H9 (cell line): ENCODE measurements around the gene IQGAP3. TPM values are rescaled to one million over a fixed set of nuclear protein-coding genes. Genes with fewer than 3 reads are reported as not detected.

Source experiments
- DNase-seq: peaks from one replicate; pipeline ENCODE4 v3.0.0-alpha.2; 2017
- H2AFZ ChIP-seq: one replicate; pipeline ENCODE4 v1.6.1; 2013; ENCODE audit warnings: mild to moderate bottlenecking, low read length, control low read depth, moderate library complexity
- H2AK5ac ChIP-seq: 2 replicates; pipeline ENCODE4 v1.6.1; 2013; ENCODE audit warnings: low read length, control low read depth, mixed read lengths; ENCODE audit not compliant: insufficient read length
- H2BK120ac ChIP-seq: one replicate; pipeline ENCODE4 v1.6.1; 2013; ENCODE audit warnings: low read depth, mild to moderate bottlenecking, low read length, control low read depth, inconsistent platforms; ENCODE audit not compliant: poor library complexity, severe bottlenecking
- H2BK12ac ChIP-seq: 2 replicates; pipeline ENCODE4 v1.6.1; 2013; ENCODE audit warnings: low read length, control low read depth, mixed read lengths, low read depth; ENCODE audit not compliant: insufficient read length
- H2BK15ac ChIP-seq: 2 replicates; pipeline ENCODE4 v1.6.1; 2013; ENCODE audit warnings: low read depth, low read length, control low read depth
- H2BK20ac ChIP-seq: one replicate; pipeline ENCODE4 v1.6.1; 2013; ENCODE audit warnings: low read depth, mild to moderate bottlenecking, low read length, control low read depth, inconsistent platforms; ENCODE audit not compliant: poor library complexity, severe bottlenecking
- H2BK5ac ChIP-seq: 2 replicates; pipeline ENCODE4 v1.6.1; 2013; ENCODE audit warnings: low read length, control low read depth, mixed read lengths; ENCODE audit not compliant: insufficient read length
- H3K14ac ChIP-seq: 2 replicates; pipeline ENCODE4 v1.6.1; 2013; ENCODE audit warnings: low read length, control low read depth; ENCODE audit not compliant: insufficient read depth
- H3K18ac ChIP-seq: 2 replicates; pipeline ENCODE4 v1.6.1; 2013; ENCODE audit warnings: low read depth, mild to moderate bottlenecking, mixed read lengths, low read length, control low read depth; ENCODE audit not compliant: insufficient read length
- H3K23ac ChIP-seq: 2 replicates; pipeline ENCODE4 v1.6.1; 2013; ENCODE audit warnings: low read length, control low read depth, mixed read lengths, low read depth; ENCODE audit not compliant: insufficient read length
- H3K23me2 ChIP-seq: 2 replicates; pipeline ENCODE4 v1.6.1; 2013; ENCODE audit warnings: low read depth, mild to moderate bottlenecking, mixed read lengths, low read length, control low read depth; ENCODE audit not compliant: insufficient read length, poor library complexity, severe bottlenecking
- H3K27ac ChIP-seq: 2 replicates; pipeline ENCODE4 v1.5.1; 2013; ENCODE audit warnings: low read length, control low read depth, mixed read lengths, low read depth; ENCODE audit not compliant: insufficient read length
- H3K27me3 ChIP-seq: 2 replicates; pipeline ENCODE4 v1.6.1; 2013; ENCODE audit warnings: low read length, control low read depth, inconsistent platforms; ENCODE audit not compliant: insufficient read depth
- H3K4ac ChIP-seq: 2 replicates; pipeline ENCODE4 v1.6.1; 2013; ENCODE audit warnings: low read depth, mild to moderate bottlenecking, control low read depth, inconsistent platforms, low read length, moderate library complexity
- H3K4me1 ChIP-seq: 2 replicates; pipeline ENCODE4 v1.6.1; 2013; ENCODE audit warnings: low read length, control low read depth, inconsistent platforms; ENCODE audit not compliant: insufficient read depth
- H3K4me2 ChIP-seq: 2 replicates; pipeline ENCODE4 v1.6.1; 2013; ENCODE audit warnings: low read length, control low read depth, mixed read lengths; ENCODE audit not compliant: insufficient read length, insufficient read depth
- H3K56ac ChIP-seq: 2 replicates; pipeline ENCODE4 v1.6.1; 2013; ENCODE audit warnings: low read depth, mild to moderate bottlenecking, mixed read lengths, low read length, control low read depth; ENCODE audit not compliant: insufficient read length
- H3K79me1 ChIP-seq: 2 replicates; pipeline ENCODE4 v1.6.1; 2013; ENCODE audit warnings: low read depth, mild to moderate bottlenecking, moderate library complexity, low read length, control low read depth, inconsistent platforms; ENCODE audit not compliant: insufficient read depth, poor library complexity, severe bottlenecking
- H3K79me2 ChIP-seq: 2 replicates; pipeline ENCODE4 v1.6.1; 2013; ENCODE audit warnings: low read length, control low read depth, inconsistent platforms; ENCODE audit not compliant: insufficient read depth
- H3K9ac ChIP-seq: 2 replicates; pipeline ENCODE4 v1.6.1; 2013; ENCODE audit warnings: low read length, control low read depth, mixed read lengths; ENCODE audit not compliant: insufficient read length; ENCODE audit errors: extremely low read depth
- H3K9me3 ChIP-seq: one replicate; pipeline ENCODE4 v1.6.1; 2013; ENCODE audit warnings: low read depth, low read length, inconsistent platforms; ENCODE audit not compliant: control insufficient read depth
- H3T11ph ChIP-seq: one replicate; pipeline ENCODE4 v1.6.1; 2013; ENCODE audit warnings: mild to moderate bottlenecking, low read length, control low read depth, inconsistent platforms
- H4K20me1 ChIP-seq: one replicate; pipeline ENCODE4 v1.6.1; 2013; ENCODE audit not compliant: control insufficient read depth, insufficient read length, insufficient read depth
- H4K5ac ChIP-seq: 2 replicates; pipeline ENCODE4 v1.6.1; 2013; ENCODE audit warnings: low read depth, mild to moderate bottlenecking, mixed read lengths, low read length, control low read depth; ENCODE audit not compliant: insufficient read length
- H4K8ac ChIP-seq: replicated peaks from 2 replicates; pipeline ENCODE4 v1.6.1; 2013; ENCODE audit warnings: low read length, control low read depth, mixed read lengths, low read depth; ENCODE audit not compliant: insufficient read length
- H4K91ac ChIP-seq: 2 replicates; pipeline ENCODE4 v1.6.1; 2013; ENCODE audit warnings: low read depth, mild to moderate bottlenecking, moderate library complexity, mixed read lengths, low read length, control low read depth; ENCODE audit not compliant: insufficient read length
- H3K27ac Mint-ChIP-seq, 3 experiments: 2 replicates in 2 of 3; 3 replicates in 1 of 3; pipeline ENCODE4 v1.8.0; 2020 to 2021; ENCODE audit warnings: mixed read lengths in 3 of 3, mild to moderate bottlenecking in 1 of 3, moderate library complexity in 1 of 3
- H3K27me3 Mint-ChIP-seq: 2 replicates; pipeline ENCODE4 v1.8.0; 2021; ENCODE audit warnings: low read depth, mild to moderate bottlenecking, moderate library complexity, mixed read lengths
- H3K36me3 Mint-ChIP-seq, 3 experiments: 2 replicates in 2 of 3; 3 replicates in 1 of 3; pipeline ENCODE4 v1.8.0; 2020 to 2021; ENCODE audit warnings: low read depth in 3 of 3, mixed read lengths in 3 of 3; ENCODE audit not compliant: insufficient read depth in 1 of 3
- H3K4me1 Mint-ChIP-seq, 2 experiments: 2 replicates each; pipeline ENCODE4 v1.8.0; 2020; ENCODE audit warnings: mixed read lengths in 2 of 2
- H3K4me3 Mint-ChIP-seq, 2 experiments: 2 replicates in 1 of 2; 3 replicates in 1 of 2; pipeline ENCODE4 v1.8.0; 2020 to 2021; ENCODE audit warnings: mild to moderate bottlenecking in 2 of 2, mixed read lengths in 2 of 2, moderate library complexity in 1 of 2
- H3K9me3 Mint-ChIP-seq, 2 experiments: 2 replicates in 1 of 2; 3 replicates in 1 of 2; pipeline ENCODE4 v1.8.0; 2020; ENCODE audit warnings: mild to moderate bottlenecking in 2 of 2, mixed read lengths in 2 of 2, moderate library complexity in 1 of 2
- CTCF ChIP-seq: fragments of 200-600 bp; sonication (generic); conservative IDR thresholded peaks from 3 replicates; pipeline ENCODE4 v1.8.0; 2021; ENCODE audit warnings: antibody characterized with exemption, mild to moderate bottlenecking
- WGBS: extraction: QIAGEN DNeasy Blood & Tissue Kit; methylation state at CpG from one replicate; pipeline ENCODE4 v1.1.7; 2013; ENCODE audit warnings: missing lambda C conversion rate, low lambda C conversion rate, mixed read lengths; ENCODE audit not compliant: insufficient read length; ENCODE audit errors: extremely low coverage; 5-methylcytosine and 5-hydroxymethylcytosine counted together
- total RNA-seq: library from RNA; stranded (reverse); gene quantifications from 2 replicates; pipeline ENCODE4 v1.2.1, GENCODE V29; 2021

Gene IQGAP3
- total RNA-seq, 1 experiment from 2014 or later, result 24.5 TPM

GRCh38 chr1:156491151-156491949, 81.0 kb downstream of the IQGAP3 start:
- no peaks in the 10 kb centered on the region for H3K9me3 Mint-ChIP-seq
- peaks cover 19% of the 10 kb centered on the region for H3K4me1 ChIP-seq
- H4K8ac ChIP-seq, result no peak overlapping the region
- peaks cover under 1% of the 10 kb centered on the region; the same call in 1 of the 2 replicates for H3K79me2 ChIP-seq
- H3K27me3 ChIP-seq, result no peaks in the 10 kb centered on the region
- TF ChIP-seq CTCF, result no peak
- H2BK120ac ChIP-seq, result no peak overlapping the region
- no peak overlapping the region for H3K18ac ChIP-seq
- H3K9ac ChIP-seq, result no peak overlapping the region
- H3K27ac ChIP-seq, result no peak overlapping the region
- no peaks in the 10 kb centered on the region for H3K79me1 ChIP-seq
- H3K23me2 ChIP-seq, result no peaks in the 10 kb centered on the region
- DNase-seq, result peak; percentile 28
- no peak overlapping the region for H3K56ac ChIP-seq
- no peak overlapping the region for H2AK5ac ChIP-seq
- H4K20me1 ChIP-seq, result no peaks in the 10 kb centered on the region
- WGBS, result no CpG with 5 or more reads among the region's 6 CpGs
- no peaks in the 10 kb centered on the region for H3K27me3 Mint-ChIP-seq
- H3K14ac ChIP-seq, result no peak overlapping the region
- no peak overlapping the region for H2BK12ac ChIP-seq
- H3T11ph ChIP-seq, result no peak overlapping the region
- H2BK20ac ChIP-seq, result no peak overlapping the region
- H3K4me2 ChIP-seq, result peak overlapping the region; percentile 41
- no peak overlapping the region for H2AFZ ChIP-seq
- H4K5ac ChIP-seq, result no peak overlapping the region
- peak overlapping the region in 1 of 2 experiments; percentile 32; a peak in 1 of 5 replicates for H3K4me3 Mint-ChIP-seq
- H3K4me1 Mint-ChIP-seq, result peaks cover 67 to 86% of the 10 kb centered on the region in 2 experiments
- no peak overlapping the region for H2BK15ac ChIP-seq
- H4K91ac ChIP-seq, result no peak overlapping the region
- no peaks in the 10 kb centered on the region for H3K9me3 ChIP-seq
- peak overlapping the region in 2 of 3 experiments; percentile 80 to 90; a peak in 5 of 7 replicates for H3K27ac Mint-ChIP-seq
- no peak overlapping the region for H3K4ac ChIP-seq
- H3K36me3 Mint-ChIP-seq, result peaks cover 0 to 5% (median 2%) of the 10 kb centered on the region in 3 experiments; a peak in 3 of 7 replicates
- H2BK5ac ChIP-seq, result no peak overlapping the region
- no peak overlapping the region for H3K23ac ChIP-seq
